CD4-positive, alpha-beta T cell treated with Interleukin-15 for 4 hours (primary cell): ENCODE measurements around the gene EHBP1.

Experiments used
- DNase-seq: peaks from one replicate; pipeline ENCODE4 v3.0.0-alpha.2; 2020; ENCODE audit warnings: low spot score

Gene EHBP1

GRCh38 chr2:62785216-62785615, 79.7 kb downstream of the EHBP1 start:
- no peak for DNase-seq

- no peak for DNase-seq
These were observed 80.5 kb downstream of the EHBP1 start for GRCh38 chr2:62785810-62786597.

- DNase-seq: no peak
These were observed 81.9 kb downstream of the EHBP1 start for GRCh38 chr2:62787386-62787785.

GRCh38 chr2:62789518-62789917, 84.0 kb downstream of the EHBP1 start:
- DNase-seq: no peak

- no peak for DNase-seq
These were observed 84.4 kb downstream of the EHBP1 start for GRCh38 chr2:62789918-62790317.

GRCh38 chr2:62792408-62792807, 86.9 kb downstream of the EHBP1 start:
- no peak for DNase-seq

GRCh38 chr2:62793213-62793612, 87.7 kb downstream of the EHBP1 start:
- no peak for DNase-seq

GRCh38 chr2:62794791-62795190, 89.3 kb downstream of the EHBP1 start:
- no peak for DNase-seq

- no peak for DNase-seq
These were observed 89.8 kb downstream of the EHBP1 start for GRCh38 chr2:62795341-62795740.

- DNase-seq: no peak
These were observed 91.6 kb downstream of the EHBP1 start for GRCh38 chr2:62797107-62797506.

- no peak for DNase-seq
These were observed 95.1 kb downstream of the EHBP1 start for GRCh38 chr2:62800618-62801017.

GRCh38 chr2:62801110-62801509, 95.6 kb downstream of the EHBP1 start:
- no peak for DNase-seq

GRCh38 chr2:62801814-62802523, 96.5 kb downstream of the EHBP1 start:
- no peak for DNase-seq

- DNase-seq: no peak
These were observed 98.4 kb downstream of the EHBP1 start for GRCh38 chr2:62803961-62804360.

GRCh38 chr2:62806231-62806630, 100.7 kb downstream of the EHBP1 start:
- no peak for DNase-seq

GRCh38 chr2:62808554-62808953, 103.0 kb downstream of the EHBP1 start:
- no peak for DNase-seq

GRCh38 chr2:62811086-62811485, 105.6 kb downstream of the EHBP1 start:
- DNase-seq: no peak

GRCh38 chr2:62811972-62812371, 106.5 kb downstream of the EHBP1 start:
- DNase-seq: no peak

GRCh38 chr2:62812921-62813825, 107.7 kb downstream of the EHBP1 start:
- DNase-seq: no peak

GRCh38 chr2:62814123-62814522, 108.6 kb downstream of the EHBP1 start:
- DNase-seq: no peak

- DNase-seq: no peak
These were observed 111.8 kb downstream of the EHBP1 start for GRCh38 chr2:62817348-62817747.

- no peak for DNase-seq
These were observed 112.6 kb downstream of the EHBP1 start for GRCh38 chr2:62817995-62818713.
